ENCODE measurements around the gene C15orf39. TPM values are rescaled to one million over a fixed set of nuclear protein-coding genes. Genes with fewer than 3 reads are reported as not detected.

Gene C15orf39
- total and polyA plus RNA-seq, 2 of the 13 experiments (the other 11 are each of a cell fraction or from before 2014, with no cell fraction given): 6.2 to 13.5 TPM

GRCh38 chr15:75206803-75207617 lies 5.3 kb downstream of the C15orf39 start (continued):
- TF ChIP-seq, protein P1, sequence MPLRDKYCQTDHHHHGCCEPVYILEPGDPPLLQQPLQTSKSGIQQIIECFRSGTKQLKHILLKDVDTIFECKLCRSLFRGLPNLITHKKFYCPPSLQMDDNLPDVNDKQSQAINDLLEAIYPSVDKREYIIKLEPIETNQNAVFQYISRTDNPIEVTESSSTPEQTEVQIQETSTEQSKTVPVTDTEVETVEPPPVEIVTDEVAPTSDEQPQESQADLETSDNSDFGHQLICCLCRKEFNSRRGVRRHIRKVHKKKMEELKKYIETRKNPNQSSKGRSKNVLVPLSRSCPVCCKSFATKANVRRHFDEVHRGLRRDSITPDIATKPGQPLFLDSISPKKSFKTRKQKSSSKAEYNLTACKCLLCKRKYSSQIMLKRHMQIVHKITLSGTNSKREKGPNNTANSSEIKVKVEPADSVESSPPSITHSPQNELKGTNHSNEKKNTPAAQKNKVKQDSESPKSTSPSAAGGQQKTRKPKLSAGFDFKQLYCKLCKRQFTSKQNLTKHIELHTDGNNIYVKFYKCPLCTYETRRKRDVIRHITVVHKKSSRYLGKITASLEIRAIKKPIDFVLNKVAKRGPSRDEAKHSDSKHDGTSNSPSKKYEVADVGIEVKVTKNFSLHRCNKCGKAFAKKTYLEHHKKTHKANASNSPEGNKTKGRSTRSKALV (CRISPR knock-in tag; IDR thresholded peaks at IDR 0.05): no peak
- TF ChIP-seq, protein P2, sequence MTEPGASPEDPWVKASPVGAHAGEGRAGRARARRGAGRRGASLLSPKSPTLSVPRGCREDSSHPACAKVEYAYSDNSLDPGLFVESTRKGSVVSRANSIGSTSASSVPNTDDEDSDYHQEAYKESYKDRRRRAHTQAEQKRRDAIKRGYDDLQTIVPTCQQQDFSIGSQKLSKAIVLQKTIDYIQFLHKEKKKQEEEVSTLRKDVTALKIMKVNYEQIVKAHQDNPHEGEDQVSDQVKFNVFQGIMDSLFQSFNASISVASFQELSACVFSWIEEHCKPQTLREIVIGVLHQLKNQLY (CRISPR knock-in tag; IDR thresholded peaks at IDR 0.05): no peak
- TF ChIP-seq ISX (CRISPR knock-in tag; conservative IDR thresholded peaks at IDR 0.05) (no peak), ZNF776 (CRISPR knock-in tag; IDR thresholded peaks at IDR 0.05) (no peak), ZSCAN29 (CRISPR knock-in tag; conservative IDR thresholded peaks at IDR 0.05) (no peak), RBM22 (optimal IDR thresholded peaks at IDR 0.05; ENCODE audit: low read length) (peak; percentile 55), HNF4G (IDR thresholded peaks at IDR 0.05; ENCODE audit: borderline replicate concordance, low read depth, low read length) (peak; percentile 56; the same call in 1 of the 2 replicates), HNF4G (CRISPR knock-in tag; IDR thresholded peaks at IDR 0.05; ENCODE audit: borderline replicate concordance, low read depth) (no peak), HCFC1 (IDR thresholded peaks at IDR 0.05; ENCODE audit: low read depth, low read length) (no peak), MYNN (CRISPR knock-in tag; IDR thresholded peaks at IDR 0.05; ENCODE audit: low read depth) (no peak), HNRNPL (IDR thresholded peaks at IDR 0.05; ENCODE audit: low read depth, low read length) (peak; percentile 86), ZNF276 (CRISPR knock-in tag; IDR thresholded peaks at IDR 0.05; ENCODE audit: low read depth) (no peak), SNAPC2 (CRISPR knock-in tag; IDR thresholded peaks at IDR 0.05) (no peak), ZNF441 (CRISPR knock-in tag; IDR thresholded peaks at IDR 0.05; ENCODE audit: borderline replicate concordance) (no peak), CCAR2 (optimal IDR thresholded peaks at IDR 0.05; ENCODE audit: low read depth, low read length) (no peak), ZBTB26 (CRISPR knock-in tag; IDR thresholded peaks at IDR 0.05; ENCODE audit: borderline replicate concordance) (no peak), ZC3H13 (CRISPR knock-in tag; IDR thresholded peaks at IDR 0.05) (peak; percentile 64)
- TF ChIP-seq, protein P3, sequence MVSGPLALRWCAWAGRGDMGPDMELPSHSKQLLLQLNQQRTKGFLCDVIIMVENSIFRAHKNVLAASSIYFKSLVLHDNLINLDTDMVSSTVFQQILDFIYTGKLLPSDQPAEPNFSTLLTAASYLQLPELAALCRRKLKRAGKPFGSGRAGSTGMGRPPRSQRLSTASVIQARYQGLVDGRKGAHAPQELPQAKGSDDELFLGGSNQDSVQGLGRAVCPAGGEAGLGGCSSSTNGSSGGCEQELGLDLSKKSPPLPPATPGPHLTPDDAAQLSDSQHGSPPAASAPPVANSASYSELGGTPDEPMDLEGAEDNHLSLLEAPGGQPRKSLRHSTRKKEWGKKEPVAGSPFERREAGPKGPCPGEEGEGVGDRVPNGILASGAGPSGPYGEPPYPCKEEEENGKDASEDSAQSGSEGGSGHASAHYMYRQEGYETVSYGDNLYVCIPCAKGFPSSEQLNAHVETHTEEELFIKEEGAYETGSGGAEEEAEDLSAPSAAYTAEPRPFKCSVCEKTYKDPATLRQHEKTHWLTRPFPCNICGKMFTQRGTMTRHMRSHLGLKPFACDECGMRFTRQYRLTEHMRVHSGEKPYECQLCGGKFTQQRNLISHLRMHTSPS (CRISPR knock-in tag; IDR thresholded peaks at IDR 0.05; ENCODE audit: low read depth): peak; percentile 38; the same call in 1 of the 2 replicates
- TF ChIP-seq, protein P4, sequence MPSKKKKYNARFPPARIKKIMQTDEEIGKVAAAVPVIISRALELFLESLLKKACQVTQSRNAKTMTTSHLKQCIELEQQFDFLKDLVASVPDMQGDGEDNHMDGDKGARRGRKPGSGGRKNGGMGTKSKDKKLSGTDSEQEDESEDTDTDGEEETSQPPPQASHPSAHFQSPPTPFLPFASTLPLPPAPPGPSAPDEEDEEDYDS (CRISPR knock-in tag; IDR thresholded peaks at IDR 0.05): no peak

Data from HepG2 (cell line).